ENCODE results near the gene UBL5.
"Not testable (repeated sequence)": the region's sequence is repeated elsewhere in the genome, so short reads cannot be mapped to it uniquely, and the experiment has no call there.

The UBL5 gene

DNA sequence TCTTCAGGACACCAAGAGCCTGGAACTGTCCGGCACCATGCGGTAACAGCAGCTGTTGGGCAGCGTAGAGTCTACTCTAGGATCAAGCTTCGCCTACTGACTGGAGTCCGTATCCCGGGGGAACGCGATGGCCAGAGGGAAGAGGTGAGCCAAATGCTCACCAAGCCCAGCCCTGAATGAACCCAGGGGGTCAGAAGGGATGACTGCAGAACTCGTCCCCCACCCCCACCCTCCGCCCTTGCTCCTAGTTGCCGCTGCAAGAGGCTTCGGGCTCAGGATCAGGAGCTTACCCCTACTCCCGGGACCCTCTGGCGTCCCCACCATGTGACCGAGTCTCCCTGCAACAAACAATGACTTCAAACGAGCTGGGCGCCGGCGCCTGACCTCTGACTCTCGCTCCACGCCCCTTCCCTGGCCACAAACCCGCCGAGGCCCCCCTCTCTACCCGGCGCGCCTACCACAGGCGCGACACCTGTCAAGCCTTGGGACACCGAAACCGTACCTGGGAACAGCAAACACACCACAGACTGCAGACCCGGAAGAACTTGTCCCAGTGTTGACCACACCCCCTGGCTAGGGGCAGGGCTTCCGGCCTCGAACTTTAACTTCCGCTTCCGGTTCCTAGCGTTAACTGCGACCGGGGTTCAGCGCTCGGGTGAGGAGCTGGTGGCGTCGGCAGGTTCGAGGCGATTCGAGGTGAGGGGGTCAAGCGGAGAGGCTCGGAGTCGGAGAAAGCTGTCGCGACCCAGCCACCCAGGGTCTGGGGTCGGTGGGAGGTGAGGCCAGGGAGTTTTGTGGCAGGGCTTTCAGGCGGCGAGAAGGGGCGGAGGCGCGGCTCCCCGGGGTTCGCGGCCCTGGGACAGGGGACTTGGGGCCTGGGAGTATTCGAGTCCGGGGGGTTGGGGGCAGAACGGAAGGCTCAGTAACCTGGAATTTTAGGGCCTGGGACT lies at the start of gene UBL5:
Gene UBL5 (plus strand): TSS at position 630 of the 950 bp plus-strand sequence. CDS start 420 bp downstream, outside the sequence.
- DNase-seq, result peak; percentile 95

DNA sequence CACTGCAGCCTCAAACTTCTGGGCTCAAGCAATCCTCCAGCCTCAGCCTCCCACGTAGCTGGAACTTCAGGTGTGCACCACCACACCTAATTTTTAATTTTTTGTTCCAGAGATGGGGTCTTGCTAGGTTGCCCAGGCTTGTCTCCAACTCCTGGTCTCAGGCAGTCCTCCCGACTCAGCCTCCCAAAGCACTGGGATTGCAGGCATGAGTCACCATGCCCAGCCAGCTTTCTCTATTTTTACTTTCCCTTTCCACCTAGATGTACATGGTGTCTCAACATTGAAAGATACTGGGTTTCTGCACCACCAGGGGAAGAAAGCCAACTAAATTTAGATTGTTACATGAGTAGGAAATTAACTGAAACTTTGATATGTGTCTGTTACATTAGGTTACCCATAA lies 45.4 kb upstream of the UBL5 start:
- DNase-seq, result no peak

DNA sequence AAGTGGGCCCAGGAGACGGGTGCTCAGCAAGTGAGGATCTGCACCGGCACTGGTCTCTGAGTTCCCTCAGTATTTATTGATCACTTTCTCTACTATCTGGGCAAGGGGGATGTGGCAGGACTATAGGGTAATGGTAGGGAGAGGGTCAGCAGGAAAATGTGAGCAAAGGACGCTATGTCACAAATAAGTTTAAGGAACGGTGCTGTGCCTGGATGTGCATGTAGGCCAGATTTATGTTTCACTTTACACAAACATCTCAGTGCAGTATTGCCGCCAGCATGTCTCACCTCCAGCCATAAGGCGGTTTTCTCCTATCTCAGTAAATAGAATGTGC lies 43.6 kb upstream of the UBL5 start:
- DNase-seq, result not testable (repeated sequence)

DNA sequence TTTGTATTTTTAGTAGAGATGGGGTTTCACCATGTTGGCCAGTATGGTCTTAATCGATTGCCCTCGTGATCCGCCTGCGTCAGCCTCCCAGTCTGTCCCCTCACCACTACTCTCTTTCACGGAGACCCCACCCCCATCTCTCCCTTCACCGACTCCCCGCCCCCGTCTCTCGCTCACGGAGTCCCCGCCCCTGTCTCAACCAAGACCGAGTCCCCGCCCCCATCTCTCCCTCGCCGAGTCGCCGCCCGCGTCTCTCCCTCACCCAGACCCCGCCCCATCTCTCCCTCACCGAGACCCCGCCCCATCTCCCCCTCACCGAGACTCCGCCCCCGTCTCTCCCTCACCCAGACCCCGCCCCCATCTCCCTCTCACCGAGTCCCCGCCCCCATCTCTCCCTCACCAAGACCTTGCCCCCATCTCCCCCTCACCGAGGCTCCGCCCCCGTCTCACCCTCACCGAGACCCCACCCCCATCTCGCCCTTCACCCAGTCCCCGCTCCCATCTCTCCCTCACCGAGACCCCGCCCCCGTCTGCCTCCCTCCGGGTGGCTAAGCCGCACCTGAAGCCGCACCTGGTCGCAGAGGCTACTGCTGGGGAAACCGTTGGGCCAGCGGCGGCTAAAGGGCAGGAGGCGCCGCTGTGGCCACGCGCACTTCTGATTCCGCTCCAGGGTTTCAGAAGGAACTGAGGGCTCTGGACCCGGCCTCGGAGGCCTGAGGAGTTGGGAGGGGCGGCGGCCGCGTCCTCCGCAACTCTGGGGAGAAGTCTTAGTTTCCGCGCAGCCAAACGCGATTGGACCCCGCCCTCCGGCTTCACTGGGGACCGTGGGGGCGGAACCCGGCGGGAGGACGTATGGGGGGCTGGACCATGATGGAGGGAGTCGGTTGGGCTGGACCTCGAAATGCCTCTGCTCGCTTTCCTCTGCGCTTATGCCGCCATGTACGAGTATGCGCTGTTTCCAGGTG lies 42.1 kb upstream of the UBL5 start:
- peak; percentile 98 for DNase-seq

DNA sequence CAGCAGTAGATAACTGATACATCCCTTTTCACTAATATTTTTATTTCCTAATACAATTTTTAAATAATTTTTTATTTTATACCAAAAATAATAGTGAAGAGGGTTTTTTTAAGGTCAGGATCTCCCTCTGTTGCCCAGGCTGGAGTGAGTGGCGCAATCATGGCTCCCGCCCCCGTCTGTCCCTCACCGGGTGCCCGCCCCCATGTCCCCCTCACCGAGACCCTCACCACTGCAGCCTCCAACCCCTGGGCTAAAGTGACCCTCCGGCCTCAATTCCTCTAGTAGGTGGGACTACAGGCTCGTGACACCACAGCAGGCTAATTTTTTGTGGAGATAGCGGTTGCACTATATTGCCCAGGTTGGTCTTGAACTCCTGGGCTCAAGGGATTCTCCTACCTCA lies 41.4 kb upstream of the UBL5 start:
- DNase-seq, result no peak

DNA sequence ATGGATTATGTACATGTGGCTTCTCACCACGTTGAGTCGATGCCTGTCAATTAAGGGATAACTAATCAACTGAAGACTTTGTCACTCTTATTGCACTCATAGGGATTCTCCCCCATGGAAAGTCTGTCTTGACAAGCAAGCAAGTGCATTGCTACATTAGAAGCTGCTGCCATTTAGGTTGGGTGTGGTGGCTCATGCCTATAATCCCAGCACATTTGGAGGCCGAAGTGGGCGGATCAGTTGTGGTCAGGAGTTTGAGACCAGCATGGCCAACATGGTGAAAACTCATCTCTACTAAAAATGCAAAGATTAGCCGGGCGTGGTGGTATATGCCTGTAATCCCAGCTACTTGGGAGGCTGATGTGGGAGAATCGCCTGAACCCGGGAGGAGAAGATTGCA lies 40.9 kb upstream of the UBL5 start:
- DNase-seq, result no peak

DNA sequence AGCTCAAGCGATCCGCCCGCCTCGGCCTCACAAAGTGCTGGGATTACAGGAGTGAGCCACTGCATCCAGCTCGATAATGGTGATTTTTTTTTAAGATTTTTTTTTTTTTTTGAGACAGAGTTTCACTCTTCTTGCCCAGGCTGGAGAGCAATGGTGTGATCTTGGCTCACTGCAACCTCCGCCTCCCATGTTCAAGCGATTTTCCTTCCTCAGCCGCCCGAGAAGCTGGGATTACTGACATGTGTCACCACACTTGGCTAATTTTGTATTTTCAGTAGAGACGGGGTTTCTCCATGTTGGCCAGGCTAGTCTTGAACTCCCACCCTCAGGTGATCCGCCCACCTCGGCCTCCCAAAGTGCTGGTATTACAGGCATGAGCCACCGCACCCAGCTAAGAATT lies 39.1 kb upstream of the UBL5 start:
- not testable (repeated sequence) for DNase-seq

DNA sequence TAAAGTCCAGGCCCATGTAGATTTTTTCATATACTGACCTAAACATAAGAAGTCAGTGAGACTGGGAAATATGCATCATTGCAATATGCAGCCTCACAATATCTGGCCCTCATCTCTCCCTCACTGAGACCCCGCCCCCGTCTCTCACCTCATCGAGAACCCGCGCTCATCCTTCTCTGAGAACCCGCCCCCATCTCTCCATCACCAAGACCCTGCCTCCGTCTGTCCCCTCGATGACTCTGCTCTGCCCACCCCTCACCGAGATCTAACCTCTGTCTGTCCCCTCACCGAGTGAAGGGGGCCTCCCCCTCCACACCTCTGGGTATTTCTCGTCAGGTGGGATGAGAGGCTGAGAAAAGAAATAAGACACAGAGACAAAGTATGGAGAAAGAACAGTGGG lies 38.7 kb upstream of the UBL5 start:
- no peak for DNase-seq

DNA sequence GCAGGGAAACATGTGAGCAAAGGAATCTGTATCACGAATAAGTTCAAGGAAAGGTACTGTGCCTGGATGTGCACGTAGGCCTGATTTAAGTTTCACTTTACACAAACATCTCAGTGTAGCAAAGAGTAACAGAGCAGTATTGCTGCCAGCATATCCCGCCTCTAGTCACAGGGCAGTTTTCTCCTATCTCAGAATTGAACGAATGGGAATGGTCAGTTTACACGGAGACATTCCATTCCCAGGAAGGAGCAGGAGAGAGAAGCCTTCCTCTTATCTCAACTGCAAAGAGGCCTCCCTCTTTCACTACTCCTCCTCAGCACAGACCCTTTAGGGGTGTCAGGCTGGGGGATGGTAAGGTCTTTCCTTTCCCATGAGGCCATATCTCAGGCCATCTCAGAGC lies 38.1 kb upstream of the UBL5 start:
- DNase-seq, result not testable (repeated sequence)

DNA sequence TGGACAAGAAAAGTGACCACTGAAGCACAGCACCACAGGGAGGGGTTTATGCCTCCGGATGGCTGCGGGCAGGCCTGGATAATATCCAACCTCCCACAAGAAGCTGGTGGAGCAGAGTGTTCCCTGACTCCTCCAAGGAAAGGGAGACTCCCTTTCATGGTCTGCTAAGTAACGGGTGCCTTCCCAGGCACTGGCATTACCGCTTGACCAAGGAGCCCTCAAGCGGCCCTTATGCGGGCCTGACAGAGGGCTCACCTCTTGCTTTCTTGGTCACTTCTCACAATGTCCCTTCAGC lies 36.7 kb upstream of the UBL5 start:
- DNase-seq, result not testable (repeated sequence)

DNA sequence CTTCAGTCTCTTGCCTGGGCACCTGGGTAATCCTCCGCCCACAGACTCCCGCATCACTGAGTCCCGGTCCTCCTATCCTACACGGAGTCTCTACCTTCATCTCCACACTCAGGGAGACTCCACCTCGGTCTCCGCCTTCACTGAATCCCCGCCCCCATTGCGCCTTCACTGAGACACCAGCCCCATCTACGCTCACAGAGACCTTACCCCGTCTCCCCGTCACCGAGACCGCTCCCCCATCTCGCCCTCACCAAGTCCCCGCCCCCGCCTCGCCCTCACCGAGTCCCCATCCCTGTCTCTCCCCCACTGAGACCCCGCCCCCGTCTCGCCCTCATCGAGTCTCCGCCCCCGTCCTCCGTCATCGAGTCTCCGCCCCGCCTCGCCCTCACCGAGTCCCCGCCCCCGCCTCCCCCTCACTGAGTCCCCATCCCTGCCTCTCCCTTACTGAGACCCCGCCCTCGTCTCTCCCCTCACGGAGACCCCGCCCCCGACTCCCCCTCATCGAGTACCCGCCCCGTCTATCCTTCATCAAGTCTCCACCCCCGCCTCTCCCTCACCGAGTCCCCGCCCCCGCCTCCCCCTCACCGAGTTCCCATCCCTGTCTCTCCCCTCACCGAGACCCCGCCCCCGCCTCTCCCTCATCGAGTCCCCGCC lies 36.0 kb upstream of the UBL5 start:
- DNase-seq, result peak; percentile 88

DNA sequence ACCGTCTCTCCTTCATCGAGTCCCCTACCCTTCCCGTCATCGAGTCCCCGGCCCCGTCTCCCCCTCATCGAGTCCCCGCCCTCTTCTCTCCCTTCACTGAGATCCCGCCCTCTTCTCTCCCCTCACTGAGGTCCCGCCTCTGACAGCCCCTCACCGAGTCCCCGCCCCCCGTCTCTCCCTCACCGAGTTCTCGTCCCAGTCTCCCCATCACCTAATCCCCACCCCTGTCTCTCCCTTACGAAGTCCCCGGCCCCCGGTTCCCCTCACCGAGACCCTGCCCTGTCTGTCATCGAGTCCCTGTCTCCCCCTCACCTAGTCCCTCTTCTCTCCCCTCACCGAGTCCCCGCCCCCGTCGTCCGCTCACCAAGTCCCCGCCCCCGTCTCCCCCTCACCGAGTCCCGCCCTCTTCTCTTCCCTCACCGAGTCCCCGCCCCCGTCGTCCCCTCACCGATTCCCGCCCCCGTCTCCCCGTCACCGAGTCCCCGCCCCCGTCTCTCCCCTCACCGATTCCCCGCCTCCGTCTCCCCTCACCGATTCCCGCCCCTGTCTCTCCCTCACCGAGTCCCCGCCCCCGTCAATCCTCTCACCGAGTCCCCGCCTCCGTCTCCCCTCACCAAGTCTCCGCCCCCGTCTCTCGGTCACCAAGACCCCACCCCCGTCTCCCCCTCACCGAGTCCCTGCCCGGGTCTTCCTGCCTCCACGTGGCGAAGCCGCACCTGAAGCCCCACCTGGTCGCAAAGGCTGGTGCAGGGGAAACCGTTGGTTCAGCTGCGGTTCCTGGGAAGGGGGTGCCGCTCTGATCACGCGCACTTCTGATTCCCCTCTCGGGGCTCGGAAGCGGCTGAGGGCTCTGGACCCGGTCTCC lies 35.3 kb upstream of the UBL5 start:
- DNase-seq, result peak; percentile 88

DNA sequence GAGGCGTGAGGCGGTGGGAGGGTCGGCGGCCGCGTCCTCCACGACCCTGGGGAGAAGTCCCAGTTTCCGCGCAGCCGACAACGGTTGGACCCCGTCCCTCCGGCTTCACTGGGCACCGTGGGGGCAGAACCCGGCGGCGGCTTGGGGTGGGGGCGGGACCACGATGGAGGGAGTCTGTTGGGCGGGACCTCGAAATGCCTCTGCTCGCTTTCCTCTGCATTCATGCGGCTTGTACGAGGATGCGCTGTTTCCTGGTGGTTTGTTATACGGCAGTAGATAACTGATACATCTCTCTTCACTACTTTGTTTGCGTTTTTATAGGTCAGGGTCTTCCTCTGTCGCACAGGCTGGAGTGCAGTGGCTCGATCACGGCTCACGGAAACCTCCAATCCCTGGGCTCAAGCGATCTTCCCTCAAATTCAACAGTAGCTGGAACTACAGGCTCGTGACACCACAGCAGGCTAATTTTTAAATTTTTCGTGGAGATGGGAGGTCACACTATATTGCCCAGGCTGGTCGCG lies 34.6 kb upstream of the UBL5 start:
- DNase-seq, result no peak

DNA sequence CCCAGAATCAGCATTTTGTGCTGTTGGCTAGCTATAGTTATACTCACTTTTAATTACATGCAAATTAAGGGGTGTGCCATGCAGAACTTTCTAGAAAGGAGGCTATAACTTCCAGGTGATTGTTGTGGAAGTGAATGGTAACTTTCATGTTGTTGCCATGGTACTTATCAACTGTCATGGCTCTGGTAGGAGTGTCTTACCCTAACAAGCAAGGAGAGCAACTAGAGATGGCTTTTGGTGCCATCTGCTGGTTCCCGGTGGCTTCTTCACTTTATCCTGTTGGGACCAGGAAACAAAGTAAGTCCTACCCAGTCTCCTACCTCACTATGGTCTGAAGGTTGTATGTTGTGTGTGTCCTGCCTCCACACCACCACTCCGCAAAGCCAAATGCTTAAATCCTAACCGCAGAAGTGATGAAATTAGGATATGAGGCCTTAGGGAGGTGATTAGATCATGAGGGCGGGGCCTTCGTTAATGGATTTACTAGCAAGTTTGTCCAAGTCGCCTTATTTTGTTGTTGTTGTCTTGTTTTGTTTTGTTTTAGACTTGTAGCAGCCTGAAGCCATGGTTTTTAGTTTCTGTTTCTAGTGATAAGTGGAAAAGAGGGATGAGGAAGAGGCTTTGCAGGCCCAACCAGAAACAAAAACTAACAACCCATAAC lies 31.5 kb upstream of the UBL5 start:
- DNase-seq, result peak; percentile 84

DNA sequence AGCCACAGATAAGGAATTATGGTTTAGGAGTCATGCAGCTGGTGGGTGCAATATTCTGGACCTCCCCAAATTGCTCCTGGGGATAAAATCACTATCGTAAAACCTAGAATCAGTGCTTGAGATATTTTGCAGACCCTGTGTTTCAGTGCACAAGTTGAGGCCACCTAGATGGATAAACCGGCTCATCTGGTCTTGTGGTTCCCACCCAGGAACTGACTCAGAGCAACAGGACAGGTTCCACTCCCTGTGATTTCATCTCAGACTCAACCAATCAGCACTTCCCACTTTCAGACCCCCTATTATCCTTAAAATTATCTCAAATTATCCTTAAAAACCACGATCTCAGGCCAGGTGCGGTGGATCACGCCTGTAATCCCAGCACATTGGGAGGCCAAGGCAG lies 29.8 kb upstream of the UBL5 start:
- DNase-seq, result no peak

DNA sequence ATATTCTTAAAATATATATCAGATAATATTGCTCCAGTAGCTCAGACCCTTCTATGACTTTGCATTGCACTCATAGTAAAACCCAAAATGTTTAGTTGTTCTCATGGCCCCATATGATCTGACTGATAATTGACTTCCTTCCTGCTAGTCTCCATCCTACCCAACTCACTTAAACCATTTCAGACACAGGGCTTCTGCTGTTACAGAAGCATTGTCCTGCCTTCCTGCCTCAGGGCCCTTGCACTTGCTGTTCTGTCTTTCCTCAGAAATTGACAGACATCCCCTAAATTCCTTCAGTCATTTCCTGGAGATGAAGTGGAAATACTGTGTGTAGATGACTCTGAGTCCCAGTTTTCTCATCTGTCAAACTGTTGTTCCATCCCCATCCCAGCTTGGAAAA lies 28.6 kb upstream of the UBL5 start:
- DNase-seq, result no peak

DNA sequence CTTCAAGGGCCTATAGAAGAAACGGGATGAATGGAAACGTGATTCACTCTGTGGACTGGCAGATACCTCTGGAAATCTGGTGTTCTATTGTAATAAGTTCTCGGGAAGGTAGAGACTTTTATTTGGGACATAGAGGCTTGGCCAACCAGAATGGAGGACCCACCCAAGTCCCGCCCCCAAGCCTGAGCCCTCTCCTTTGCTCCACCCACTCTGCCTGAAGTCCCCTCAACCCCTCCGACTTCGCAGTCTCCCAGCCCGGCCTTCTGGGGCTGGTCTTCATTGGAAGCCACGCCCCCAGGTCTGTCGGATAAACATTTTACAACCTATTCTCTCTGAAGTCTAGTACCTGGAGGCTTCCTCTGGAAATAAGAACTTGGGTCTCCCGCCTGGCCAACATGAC lies 25.7 kb upstream of the UBL5 start:
- DNase-seq, result no peak

DNA sequence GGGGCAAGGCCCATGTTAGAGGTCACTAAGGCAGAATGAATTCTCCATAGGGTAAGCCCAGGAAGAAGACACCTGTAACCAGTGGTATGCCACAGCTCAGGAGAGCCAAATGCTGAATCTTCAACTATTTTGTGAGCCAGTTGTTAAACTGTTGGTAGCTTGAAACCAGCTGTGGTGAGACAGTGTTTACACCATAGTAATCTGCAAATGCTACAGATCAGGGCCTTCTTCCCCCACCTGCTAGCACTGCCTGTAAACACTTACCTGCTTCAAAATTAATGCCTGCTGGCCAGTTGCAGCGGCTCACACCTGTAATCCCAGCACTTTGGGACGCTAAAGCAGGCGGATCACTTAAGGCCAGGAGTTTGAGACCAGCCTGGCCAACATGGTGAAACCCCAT lies 20.9 kb upstream of the UBL5 start:
- no peak for DNase-seq

DNA sequence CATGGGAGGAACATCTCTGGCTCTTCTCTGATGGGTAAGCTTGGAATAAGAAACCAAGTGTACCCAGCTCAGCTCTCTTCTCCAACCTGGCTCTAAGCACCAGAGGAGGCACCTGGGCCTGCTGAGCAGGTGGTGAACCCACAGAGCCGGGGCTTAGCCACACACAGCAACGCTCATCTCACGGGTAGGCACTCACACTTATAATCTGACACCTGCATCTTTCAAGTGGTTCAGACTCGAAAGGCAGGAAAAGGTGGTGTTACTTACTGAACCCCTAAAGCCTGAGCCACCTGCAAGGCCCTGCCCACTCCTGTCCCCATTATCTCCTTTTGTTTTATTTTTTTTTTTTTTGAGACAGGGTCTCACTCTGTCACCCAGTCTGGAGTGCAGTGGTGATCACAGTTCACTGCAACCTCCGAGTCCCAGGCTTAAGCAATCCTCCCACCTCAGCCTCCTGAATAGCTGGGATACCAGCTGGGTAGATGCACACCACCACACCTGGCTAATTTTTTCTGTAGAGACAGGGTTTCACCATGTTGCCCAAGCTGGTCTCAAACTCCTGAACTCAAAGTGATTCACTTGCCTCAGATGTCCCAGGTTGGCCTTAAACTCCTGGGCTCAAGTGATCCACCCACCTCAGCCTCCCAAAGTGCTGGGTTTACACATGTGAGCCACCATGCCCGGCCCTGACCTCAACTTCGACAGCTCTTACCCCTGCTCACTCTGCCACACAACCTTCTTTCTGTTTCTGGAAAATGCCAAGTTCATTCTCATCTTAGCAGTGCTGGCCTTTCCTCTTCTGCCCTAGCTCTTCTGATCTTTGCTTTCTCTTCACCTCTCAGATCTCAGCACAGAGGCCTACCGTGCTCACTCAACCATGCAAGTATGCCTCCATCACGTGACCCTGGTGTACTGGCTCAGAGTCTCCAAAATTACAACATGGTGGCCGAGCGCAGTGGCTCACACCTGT lies 18.6 kb upstream of the UBL5 start:
- DNase-seq, result no peak

DNA sequence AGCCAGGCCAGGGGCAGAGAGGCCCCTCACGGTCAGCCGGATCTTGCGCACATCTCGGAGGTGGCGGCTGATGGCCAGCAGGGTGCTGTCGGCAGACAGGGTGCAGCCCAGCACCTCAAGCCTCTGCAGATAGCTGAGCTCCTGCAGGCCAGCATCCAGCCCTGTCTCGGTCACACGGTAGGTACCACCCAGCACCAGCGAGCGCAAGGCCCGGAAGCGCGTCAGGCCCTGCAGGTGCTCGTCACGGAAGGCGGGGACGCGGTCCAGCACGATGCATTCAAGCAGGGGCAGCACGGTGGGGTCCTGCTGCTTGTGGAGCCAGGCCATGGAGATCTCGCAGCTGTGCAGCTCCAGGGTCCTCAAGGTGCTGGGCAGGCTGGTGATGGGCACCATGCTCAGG lies 16.6 kb upstream of the UBL5 start:
- DNase-seq, result no peak
